B cell (primary cell): ENCODE measurements around the gene YARS2.

Source experiments
- EZH2 ChIP-seq: IDR thresholded peaks from 2 replicates; pipeline ENCODE4 v1.6.1; 2012; ENCODE audit warnings: borderline replicate concordance, low read depth, mild to moderate bottlenecking, moderate library complexity, low read length; ENCODE audit not compliant: insufficient read depth, poor library complexity, severe bottlenecking
- TF ChIP-seq, protein P1 (sequence below): fragments of 200-600 bp; IDR thresholded peaks from one replicate; pipeline ENCODE4 v1.8.0; 2022; ENCODE audit warnings: antibody characterized with exemption, mild to moderate bottlenecking

DNA sequence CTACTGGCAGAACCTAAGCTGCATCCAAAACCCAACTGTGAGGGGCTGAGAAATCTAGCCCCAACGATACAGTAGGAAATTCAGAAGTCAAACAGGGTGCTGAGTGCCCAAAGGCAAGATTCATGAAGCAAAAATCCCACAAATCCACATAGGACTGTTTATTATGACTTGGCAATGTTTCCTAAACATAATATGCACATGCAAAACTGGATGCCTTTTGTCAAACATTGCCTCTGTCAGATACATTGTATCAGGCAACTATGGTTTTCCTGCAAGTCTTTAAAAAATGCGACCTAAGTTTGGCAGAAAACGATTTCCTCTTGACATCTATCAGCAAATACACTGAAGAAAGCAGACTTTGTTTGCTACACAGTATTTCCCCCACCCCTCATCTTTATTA is 27.3 kb upstream of the YARS2 start:
- TF ChIP-seq, protein P1, sequence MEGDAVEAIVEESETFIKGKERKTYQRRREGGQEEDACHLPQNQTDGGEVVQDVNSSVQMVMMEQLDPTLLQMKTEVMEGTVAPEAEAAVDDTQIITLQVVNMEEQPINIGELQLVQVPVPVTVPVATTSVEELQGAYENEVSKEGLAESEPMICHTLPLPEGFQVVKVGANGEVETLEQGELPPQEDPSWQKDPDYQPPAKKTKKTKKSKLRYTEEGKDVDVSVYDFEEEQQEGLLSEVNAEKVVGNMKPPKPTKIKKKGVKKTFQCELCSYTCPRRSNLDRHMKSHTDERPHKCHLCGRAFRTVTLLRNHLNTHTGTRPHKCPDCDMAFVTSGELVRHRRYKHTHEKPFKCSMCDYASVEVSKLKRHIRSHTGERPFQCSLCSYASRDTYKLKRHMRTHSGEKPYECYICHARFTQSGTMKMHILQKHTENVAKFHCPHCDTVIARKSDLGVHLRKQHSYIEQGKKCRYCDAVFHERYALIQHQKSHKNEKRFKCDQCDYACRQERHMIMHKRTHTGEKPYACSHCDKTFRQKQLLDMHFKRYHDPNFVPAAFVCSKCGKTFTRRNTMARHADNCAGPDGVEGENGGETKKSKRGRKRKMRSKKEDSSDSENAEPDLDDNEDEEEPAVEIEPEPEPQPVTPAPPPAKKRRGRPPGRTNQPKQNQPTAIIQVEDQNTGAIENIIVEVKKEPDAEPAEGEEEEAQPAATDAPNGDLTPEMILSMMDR: no peak
- no peak for TF ChIP-seq EZH2
